Activated B cell treated with CpG ODN at 0.5 μM for 24 hours (primary cell): Measurements from ENCODE around the gene MGARP. TPM values are rescaled to one million over a fixed set of nuclear protein-coding genes. Genes with fewer than 3 reads are reported as not detected.

Experiments used
- ATAC-seq: fragments of 200-7000 bp; cut with Tn5 transposase; one replicate; pipeline ENCODE4 v1.10.0; 2021; ENCODE audit warnings: low read depth, mild to moderate bottlenecking, moderate library complexity
- CTCF ChIA-PET: fragments of 350-600 bp; sonication (Branson Sonifier 250); formaldehyde crosslinking; loops from one replicate; lab custom pipeline; 2021; ENCODE audit warnings: antibody characterized with exemption; lab: Charles Lee
- POLR2A ChIA-PET: fragments of 350-600 bp; sonication (Branson Sonifier 250); formaldehyde crosslinking; loops from one replicate; lab custom pipeline; 2021; ENCODE audit warnings: antibody characterized with exemption; lab: Charles Lee
- DNase-seq: peaks from one replicate; pipeline ENCODE4 v3.0.0; 2022
- H3K27ac Mint-ChIP-seq: one replicate; pipeline ENCODE4 v1.8.0; 2020; ENCODE audit warnings: mixed read lengths
- H3K27me3 Mint-ChIP-seq: one replicate; pipeline ENCODE4 v1.8.0; 2021; ENCODE audit warnings: mixed read lengths
- H3K36me3 Mint-ChIP-seq: one replicate; pipeline ENCODE4 v1.8.0; 2021; ENCODE audit warnings: low read depth, mixed read lengths
- H3K4me1 Mint-ChIP-seq: one replicate; pipeline ENCODE4 v1.8.0; 2021; ENCODE audit warnings: mixed read lengths
- H3K4me3 Mint-ChIP-seq: one replicate; pipeline ENCODE4 v1.8.0; 2020; ENCODE audit warnings: mild to moderate bottlenecking, mixed read lengths
- H3K9me3 Mint-ChIP-seq: one replicate; pipeline ENCODE4 v1.8.0; 2020; ENCODE audit warnings: mixed read lengths
- CTCF ChIP-seq: fragments of 200-600 bp; IDR thresholded peaks from one replicate; pipeline ENCODE4 v1.8.0; 2022; ENCODE audit warnings: antibody characterized with exemption, mild to moderate bottlenecking
- intact Hi-C: fragments of 100-400 bp; cut with micrococcal nuclease; formaldehyde crosslinking; loops from one replicate; pipeline ENCODE4 v1.15.1; 2024
- total RNA-seq: library from RNA; stranded (reverse); gene quantifications from 2 replicates; pipeline ENCODE4 v1.2.3, GENCODE V29; 2022

Gene MGARP
- total RNA-seq, 1 donor from 2014 or later, result not detected

- intact Hi-C loops, result no loop called here
Measured at GRCh38 chr4:139274790-139275189, 5.2 kb downstream of the MGARP start.

GRCh38 chr4:139273835-139274234, 6.2 kb downstream of the MGARP start:
- H3K4me1 Mint-ChIP-seq, result peaks cover 5% of the 10 kb centered on the region
- H3K36me3 Mint-ChIP-seq, result no peaks in the 10 kb centered on the region
- H3K27ac Mint-ChIP-seq, result no peak overlapping the region
- intact Hi-C loops, result no loop called here
- POLR2A ChIA-PET, result no interaction called here
- H3K9me3 Mint-ChIP-seq, result no peaks in the 10 kb centered on the region
- no peak for DNase-seq
- TF ChIP-seq CTCF, result no peak
- no peak overlapping the region for H3K4me3 Mint-ChIP-seq
- CTCF ChIA-PET, result no interaction called here
- ATAC-seq, result no peak
- peaks cover 15% of the 10 kb centered on the region for H3K27me3 Mint-ChIP-seq

More at GRCh38 chr4:139274790-139275189, 5.2 kb downstream of the MGARP start:
- DNase-seq, result no peak
- no peak overlapping the region for H3K27ac Mint-ChIP-seq
- ATAC-seq, result no peak
- H3K4me1 Mint-ChIP-seq, result peaks cover 13% of the 10 kb centered on the region
- TF ChIP-seq CTCF, result no peak
- CTCF ChIA-PET, result interaction anchor here (0.8 kb wide), 1 partner anchor 42 kb away, joined by 3 read pairs; no protein-coding TSS in a partner anchor
- peaks cover 23% of the 10 kb centered on the region for H3K27me3 Mint-ChIP-seq
- no peaks in the 10 kb centered on the region for H3K9me3 Mint-ChIP-seq
- POLR2A ChIA-PET, result interaction anchor here (0.6 to 1.3 kb wide), 2 partner anchors 8 kb away, joined by 3 to 4 read pairs; no protein-coding TSS in a partner anchor
- H3K4me3 Mint-ChIP-seq, result no peak overlapping the region
- no peaks in the 10 kb centered on the region for H3K36me3 Mint-ChIP-seq

GRCh38 chr4:139267301-139267700, 12.7 kb downstream of the MGARP start:
- no peak for TF ChIP-seq CTCF
- no peak for DNase-seq
- no peaks in the 10 kb centered on the region for H3K36me3 Mint-ChIP-seq
- peaks cover 2% of the 10 kb centered on the region for H3K27me3 Mint-ChIP-seq
- no peak for ATAC-seq
- peak overlapping the region; percentile 72 for H3K4me3 Mint-ChIP-seq
- no peak overlapping the region for H3K27ac Mint-ChIP-seq
- ChIA-PET CTCF (no interaction called here), POLR2A (interaction anchor here (1.2 to 2.1 kb wide), 2 partner anchors 8 to 29 kb away, joined by 3 to 9 read pairs; no protein-coding TSS in a partner anchor)
- intact Hi-C loops, result loop anchor here (1.0 to 2.0 kb wide), 2 partner anchors 23 to 28 kb away; no protein-coding TSS in a partner anchor
- H3K4me1 Mint-ChIP-seq, result peaks cover 13% of the 10 kb centered on the region
- no peaks in the 10 kb centered on the region for H3K9me3 Mint-ChIP-seq

DNA sequence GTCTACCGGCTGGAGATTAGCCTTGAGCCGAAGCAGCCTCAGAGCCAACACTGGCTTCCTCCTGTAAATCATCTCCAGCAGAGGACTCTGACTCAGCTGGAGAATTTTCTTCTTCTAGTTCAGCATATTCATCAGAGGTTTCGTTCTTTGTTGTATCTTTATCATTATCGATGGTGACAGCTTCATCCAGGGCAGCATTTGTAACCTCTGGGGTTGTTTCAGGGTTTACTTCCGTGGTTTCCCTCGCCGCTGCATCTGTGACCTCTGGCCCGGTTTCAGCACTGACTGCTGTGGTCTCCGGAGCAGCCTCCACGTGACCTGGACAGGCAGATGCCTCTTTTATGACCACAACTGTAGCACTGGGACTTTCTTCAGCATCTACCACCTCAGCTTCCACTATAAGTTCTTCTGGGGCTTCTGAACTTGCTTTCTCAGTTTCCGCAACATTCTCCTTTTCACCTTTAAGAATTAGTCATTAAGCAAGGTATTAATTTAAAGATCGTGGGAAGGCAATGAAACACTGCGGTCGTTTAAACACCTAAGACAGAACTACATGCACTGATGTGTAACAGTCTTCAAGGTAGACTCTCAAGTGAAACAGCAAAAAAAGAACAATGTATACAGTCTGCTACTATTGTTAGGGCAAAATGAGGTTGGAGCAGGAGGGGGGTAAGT, 13.3 kb downstream of the MGARP start:
- intact Hi-C loops, result loop anchor here (1.0 to 2.0 kb wide), 4 partner anchors 13 to 29 kb away; no protein-coding TSS in a partner anchor
- TF ChIP-seq CTCF, result no peak
- Mint-ChIP-seq H3K27me3 (peaks cover 2% of the 10 kb centered on the region), H3K4me3 (peak overlapping the region; percentile 72), H3K36me3 (no peaks in the 10 kb centered on the region), H3K9me3 (no peaks in the 10 kb centered on the region), H3K27ac (peak overlapping the region; percentile 72), H3K4me1 (peaks cover 13% of the 10 kb centered on the region)
- ChIA-PET POLR2A (interaction anchor here (0.5 to 2.1 kb wide), 10 partner anchors 8 to 184 kb away, joined by 3 to 10 read pairs (median 4); partner anchors contain the start of genes ELF2, NAA15 and NDUFC1), CTCF (interaction anchor here (0.6 to 1.8 kb wide), 6 partner anchors 13 to 236 kb away, joined by 3 to 11 read pairs (median 4); partner anchors contain the start of genes NAA15 and NDUFC1)
- DNase-seq, result peak; percentile 43
- ATAC-seq, result peak; percentile 96

- peaks cover 2% of the 10 kb centered on the region for H3K27me3 Mint-ChIP-seq
- CTCF ChIA-PET, result interaction anchor here (0.6 to 1.8 kb wide), 6 partner anchors 12 to 236 kb away, joined by 3 to 11 read pairs (median 4); partner anchors contain the start of genes NAA15 and NDUFC1
- no peaks in the 10 kb centered on the region for H3K9me3 Mint-ChIP-seq
- H3K36me3 Mint-ChIP-seq, result no peaks in the 10 kb centered on the region
- TF ChIP-seq CTCF, result no peak
- ATAC-seq, result no peak
- peak overlapping the region; percentile 72 for H3K27ac Mint-ChIP-seq
- DNase-seq, result no peak
- POLR2A ChIA-PET, result interaction anchor here (0.5 to 2.1 kb wide), 10 partner anchors 9 to 183 kb away, joined by 3 to 10 read pairs (median 4); partner anchors contain the start of genes ELF2, NAA15 and NDUFC1
- H3K4me1 Mint-ChIP-seq, result peaks cover 13% of the 10 kb centered on the region
- intact Hi-C loops, result loop anchor here (1.0 to 2.0 kb wide), 3 partner anchors 13 to 29 kb away; no protein-coding TSS in a partner anchor
- H3K4me3 Mint-ChIP-seq, result peak overlapping the region; percentile 72
Measured at GRCh38 chr4:139266208-139266582, 13.8 kb downstream of the MGARP start.
